ENCODE data around the gene SMIM43.
A peak's percentile ranks its signal among the peaks of the same experiment; 100 is the strongest.

SMIM43 gene

DNA sequence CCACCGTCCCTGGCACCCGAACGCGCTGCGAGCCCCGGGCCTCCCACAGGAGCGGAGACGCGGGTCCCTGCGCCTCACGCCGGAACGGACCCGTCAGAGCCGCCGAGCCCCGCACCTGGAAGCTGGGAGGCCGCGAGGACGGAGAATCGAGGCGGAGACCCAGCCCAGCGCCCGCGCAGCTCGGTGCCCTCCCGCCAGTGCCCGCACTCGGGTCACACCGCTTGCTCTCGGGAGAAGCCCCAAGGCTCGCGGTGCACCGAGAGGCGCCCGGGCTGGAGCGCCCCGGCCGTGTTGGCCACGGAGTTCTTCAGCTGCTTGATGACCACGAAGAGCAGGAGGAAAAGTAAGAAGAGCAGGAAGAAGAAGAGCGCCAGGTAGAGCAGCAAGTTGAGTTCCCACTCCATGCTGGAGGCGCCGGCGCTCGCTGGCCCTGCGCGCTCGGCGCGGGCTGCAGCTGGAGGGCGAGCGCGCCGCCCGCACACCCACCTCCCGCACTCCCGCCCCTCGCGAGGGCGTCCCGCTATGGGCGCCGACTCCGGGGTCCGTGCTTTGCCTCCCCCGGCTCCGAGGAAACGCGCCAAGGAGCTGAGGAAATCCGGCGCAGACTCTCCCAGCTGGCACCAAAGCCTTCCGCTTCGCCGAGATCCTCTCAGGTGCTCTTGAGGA is at the start of gene SMIM43:
SMIM43 (minus strand) TSS at position 463 of the 666 bp plus-strand sequence; CDS start at position 404, 59 bp downstream.
- no peak for DNase-seq (ENCODE audit: low read depth, low spot score)

DNA sequence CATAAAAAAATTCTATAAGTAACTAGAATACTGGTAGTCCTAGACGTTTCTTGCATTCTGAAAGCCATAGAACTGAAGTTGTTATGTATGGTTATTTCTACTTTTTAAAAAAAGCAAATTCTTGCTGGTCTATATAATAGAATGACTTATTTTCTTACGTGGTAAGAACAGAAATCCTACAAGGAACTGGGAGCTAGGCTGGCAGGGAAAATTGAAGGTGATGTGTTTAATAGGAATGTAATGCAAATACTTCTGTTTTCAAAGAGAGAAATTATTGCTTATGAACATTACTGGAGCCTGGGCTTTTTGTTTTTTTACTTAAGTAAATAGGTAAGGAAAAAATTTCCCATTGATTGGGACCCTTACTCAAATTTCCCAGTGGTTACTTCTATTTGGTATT is 49.8 kb upstream of the SMIM43 start:
- DNase-seq (ENCODE audit: low read depth, low spot score), result no peak

DNA sequence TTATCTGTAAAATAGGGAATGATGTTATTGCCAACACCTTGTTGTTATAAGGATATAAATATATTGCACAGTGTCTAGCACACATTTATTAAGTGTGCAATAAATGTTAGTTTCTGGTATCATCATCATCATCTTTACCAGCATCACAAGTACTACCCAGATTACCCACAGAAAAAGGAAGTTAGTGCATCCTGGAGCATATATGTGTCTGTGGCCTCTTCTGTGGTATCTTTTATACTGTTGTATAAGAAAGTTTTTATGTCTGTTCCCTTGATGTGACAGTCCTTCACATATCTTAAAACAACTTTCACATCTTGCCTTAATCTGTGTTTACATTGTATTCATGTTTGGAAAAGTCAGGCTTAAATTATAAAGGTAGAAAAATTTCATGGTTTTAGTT is 46.2 kb upstream of the SMIM43 start:
- no peak for DNase-seq (ENCODE audit: low read depth, low spot score)

DNA sequence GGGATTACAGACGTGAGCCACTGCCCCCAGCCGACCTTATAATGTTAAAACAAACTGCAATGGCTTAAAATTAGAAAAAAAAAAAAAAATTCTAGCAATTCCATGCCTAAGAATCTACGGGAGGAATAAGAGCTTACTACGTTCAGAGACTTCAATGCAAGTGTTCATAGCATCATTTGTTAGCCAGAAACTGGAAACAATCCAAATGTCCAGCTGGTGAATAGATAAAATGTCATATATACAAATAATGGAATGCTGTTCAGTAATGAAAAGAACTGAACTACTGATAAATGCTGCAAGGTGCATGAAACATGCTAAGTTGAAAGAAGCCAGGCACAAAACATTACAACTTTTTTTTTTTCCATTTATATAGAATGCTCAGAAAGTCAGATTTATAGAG is 41.4 kb upstream of the SMIM43 start:
- no peak for DNase-seq (ENCODE audit: low read depth, low spot score)

DNA sequence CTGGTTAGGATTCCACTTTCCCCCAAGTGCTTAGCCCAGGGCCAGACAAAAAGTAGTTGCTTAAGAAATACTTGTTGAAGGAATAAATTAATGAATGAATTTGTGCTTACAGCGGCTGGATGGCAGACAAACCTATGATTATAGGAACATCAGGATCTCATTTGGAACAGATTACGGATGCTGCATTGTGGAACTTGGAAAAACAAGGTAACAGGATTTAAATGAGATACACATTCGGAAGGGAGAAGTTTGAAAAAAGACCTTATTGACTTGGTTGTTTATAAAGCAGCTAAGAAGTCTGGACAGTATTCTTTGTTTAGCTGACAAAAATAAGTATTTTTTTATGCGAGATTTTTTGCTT is 36.7 kb upstream of the SMIM43 start:
- DNase-seq (ENCODE audit: low read depth, low spot score), result no peak

DNA sequence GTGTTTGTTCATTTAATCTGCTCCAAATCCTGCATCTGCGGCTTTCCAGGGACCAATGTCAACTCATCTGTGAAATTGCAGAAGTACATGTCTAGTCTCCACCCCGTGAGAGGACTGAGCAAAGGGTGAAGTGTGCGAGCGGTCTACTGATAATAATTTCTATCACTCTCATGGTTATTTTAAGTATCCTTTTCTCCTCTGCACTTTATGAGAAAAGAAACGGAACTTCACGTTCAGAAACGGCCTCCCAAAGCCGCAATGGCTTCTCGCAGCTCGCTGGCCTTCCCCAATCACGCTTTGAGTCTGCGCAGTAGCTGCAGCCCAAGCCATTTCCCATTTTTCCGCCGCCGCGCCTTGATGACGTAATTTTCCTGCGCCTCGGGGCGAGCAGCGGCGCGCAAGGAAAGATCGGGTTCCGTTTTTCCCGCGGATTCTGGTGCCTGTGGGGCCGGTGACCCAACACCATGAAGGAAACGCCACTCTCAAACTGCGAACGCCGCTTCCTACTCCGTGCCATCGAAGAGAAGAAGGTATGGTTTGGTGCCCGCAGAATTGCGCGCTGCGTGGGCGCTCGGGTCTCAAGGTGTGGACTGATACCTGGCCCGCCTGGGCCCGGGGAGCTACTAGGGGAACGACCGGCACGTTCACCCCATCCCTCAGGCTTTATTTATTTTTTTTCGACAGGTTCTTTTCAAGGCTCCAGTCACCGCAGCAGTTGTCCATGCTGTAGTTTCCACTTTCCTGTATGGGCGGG is 36.2 kb upstream of the SMIM43 start, which contains the start of gene EXOSC9:
EXOSC9 (plus strand) TSS at position 363 of the 754 bp plus-strand sequence; CDS start at position 465, 102 bp downstream.
- DNase-seq (ENCODE audit: low read depth, low spot score), result peak; percentile 88

DNA sequence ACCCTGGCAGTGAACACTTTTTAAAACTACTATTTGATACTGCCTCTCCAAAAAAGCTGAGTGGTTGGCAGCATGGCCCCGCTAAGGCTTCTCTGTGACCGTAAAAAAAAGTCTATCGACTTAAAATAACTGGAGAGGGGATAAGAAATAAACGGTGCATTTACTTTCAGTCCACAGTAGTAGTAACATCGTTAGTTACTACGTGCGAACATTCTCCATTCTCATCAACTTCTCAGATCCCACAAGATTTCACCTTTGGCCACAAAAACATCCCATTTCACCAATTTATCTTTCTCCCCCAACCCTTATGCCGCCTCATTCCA is 35.6 kb upstream of the SMIM43 start:
- no peak for DNase-seq (ENCODE audit: low read depth, low spot score)

DNA sequence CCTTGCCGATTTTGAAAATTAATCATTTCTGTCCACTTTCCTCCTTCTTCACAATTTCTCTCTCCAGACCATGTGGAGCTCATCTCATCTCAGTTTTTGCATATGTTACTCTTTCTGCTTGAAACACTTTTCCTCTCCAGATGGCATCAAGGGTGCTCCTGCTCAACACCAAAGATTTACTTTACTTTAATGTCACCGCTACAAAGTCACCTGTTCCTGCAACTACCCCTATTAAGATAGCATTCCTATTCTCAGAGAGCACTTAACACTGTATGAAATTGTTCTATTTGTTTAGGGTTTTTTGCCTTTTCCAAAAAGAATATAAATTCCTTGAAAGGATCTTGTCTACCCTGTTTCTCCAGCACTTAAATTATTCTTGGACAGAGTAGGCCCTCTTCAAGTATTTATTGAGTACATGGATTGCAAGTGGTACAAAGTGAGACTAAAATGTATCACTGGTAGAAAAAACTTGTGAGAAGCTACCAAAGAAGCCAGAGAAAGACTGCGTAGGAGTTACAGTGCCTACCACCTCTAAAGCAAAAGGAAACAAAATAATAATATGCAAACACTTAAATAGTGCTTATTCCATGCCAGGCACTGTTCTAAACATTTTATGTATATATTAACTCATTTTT is 35.0 kb upstream of the SMIM43 start:
- no peak for DNase-seq (ENCODE audit: low read depth, low spot score)

DNA sequence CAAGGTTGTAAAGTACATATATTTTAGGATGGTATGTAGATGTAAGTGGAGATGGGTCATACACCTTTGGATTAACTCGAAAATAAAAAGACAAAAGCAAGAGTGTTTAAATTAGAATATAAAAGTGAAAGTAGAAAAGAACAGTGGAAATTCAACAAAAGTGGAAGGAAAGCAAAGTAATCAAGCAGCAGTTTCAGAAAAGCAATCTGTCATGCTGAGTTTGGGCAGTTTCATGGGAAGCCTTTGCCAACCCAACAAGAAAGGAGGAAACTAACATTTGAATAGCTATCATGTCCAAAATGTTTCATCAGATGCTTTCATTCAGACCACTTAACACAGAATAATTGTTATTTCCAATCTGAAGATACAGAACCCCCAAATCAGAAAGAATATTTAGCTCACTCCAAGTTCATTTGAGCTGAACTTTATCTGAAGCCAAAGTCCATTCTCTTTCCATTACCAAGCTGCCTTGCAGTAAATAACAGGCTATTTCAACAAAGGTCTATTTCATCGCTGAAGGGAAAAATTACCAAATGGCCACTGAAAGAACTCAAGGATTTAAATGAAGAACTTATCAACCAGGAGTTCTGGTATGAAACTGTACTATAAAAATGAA is 34.4 kb upstream of the SMIM43 start:
- no peak for DNase-seq (ENCODE audit: low read depth, low spot score)

DNA sequence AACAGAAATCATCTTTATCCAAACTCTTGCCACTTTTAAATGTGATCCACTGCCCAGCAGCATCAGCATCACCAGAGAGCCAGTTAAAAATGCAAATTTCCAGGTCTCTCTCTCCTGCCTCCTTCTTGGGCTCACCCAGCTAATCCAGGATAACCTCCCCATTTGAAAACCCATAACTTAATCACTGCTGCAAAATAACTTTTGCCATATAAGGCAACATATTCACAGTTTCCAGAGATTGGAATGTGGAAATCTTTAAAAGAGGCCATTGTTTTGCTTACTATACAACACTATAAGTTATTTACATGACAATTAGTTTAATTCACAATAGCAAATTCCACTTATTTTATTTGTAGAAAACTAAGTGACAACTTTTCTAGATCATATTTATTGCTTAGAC is 31.3 kb upstream of the SMIM43 start:
- DNase-seq (ENCODE audit: low read depth, low spot score), result no peak

DNA sequence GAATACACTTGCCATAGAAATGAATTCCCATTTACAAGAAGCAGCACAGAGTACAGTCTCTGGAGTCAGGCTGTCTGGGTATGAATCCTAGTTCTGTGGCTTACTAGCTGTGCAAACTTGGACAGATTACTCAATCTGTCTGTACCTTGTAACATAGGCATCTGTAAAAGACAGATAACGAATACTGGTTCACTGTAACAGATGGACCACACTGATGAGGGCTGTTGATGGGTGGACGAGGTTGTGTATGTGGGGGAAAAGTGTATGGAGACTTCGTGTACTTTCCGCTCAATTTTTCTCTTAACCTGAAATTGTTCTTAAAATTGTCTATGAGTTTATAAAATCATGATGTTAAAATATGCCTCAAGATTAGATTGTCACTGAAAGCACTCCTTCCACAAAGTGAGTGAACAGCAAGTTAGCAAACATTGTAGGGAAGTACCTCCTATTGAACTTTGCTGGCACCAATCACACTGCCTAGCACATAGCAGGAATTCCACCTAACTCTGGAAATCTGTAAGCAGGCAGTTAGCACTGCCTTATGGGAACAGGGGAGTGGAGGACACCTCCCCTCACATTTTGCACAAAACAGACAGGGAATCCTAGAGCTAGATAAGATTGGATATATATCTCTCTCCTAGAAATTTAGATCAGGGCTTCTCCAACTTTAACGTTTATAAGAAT is 29.7 kb upstream of the SMIM43 start:
- no peak for DNase-seq (ENCODE audit: low read depth, low spot score)

DNA sequence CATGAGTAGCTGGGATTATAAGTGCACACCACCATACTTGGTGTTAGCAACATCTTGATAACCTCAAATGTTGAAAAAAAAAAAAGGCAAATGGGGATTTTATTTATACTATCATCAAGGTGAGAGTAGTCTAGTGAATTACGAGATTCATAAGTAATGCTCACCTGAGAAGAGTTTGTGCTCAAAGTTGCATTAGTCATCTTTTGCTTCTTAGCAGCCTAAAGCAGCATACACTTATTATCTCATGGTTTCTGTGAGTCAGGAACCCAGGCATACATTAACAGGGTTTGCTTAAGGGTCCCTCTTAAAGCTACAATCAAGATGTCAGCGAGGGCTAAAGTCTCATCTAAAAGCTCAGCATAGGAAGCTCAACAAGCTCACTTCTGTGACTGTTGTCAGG is 28.0 kb upstream of the SMIM43 start:
- no peak for DNase-seq (ENCODE audit: low read depth, low spot score)

DNA sequence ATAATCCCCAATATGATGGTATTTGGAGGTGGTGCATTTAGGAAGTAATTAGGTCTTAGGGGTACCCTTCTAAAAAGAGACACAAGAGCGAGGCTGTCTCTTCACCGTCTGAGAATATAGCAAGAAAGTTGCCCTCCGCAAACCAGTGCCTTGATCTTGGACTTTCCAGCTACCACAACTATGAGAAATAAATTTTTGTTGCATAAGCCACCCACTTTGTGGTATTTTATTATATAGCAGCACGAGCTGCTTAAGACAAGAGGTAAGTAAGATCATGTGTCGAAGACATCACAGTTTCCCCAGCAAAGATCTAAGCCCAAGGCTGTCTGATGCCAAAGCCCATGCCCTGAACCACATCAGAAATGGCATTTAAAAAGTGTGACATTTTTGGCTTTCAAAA is 26.5 kb upstream of the SMIM43 start:
- no peak for DNase-seq (ENCODE audit: low read depth, low spot score)

DNA sequence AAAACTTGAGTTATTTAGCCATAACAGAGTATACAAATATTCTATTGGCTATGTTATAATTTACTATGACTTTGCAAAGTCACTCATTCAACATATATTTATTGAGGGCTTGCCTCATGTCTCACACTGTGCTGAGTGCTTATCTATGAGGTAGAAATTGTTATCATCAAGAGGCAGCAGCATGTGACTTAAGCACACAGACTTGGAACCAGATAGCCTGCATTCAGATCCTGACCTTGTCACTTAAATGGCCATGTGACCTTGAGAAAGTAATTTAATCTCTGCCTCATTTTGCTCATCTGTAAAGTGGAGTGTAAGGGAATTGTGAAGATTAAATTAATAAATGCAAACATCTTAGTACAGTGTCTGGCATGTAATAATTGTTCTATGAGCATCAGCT is 26.0 kb upstream of the SMIM43 start:
- DNase-seq (ENCODE audit: low read depth, low spot score), result no peak

DNA sequence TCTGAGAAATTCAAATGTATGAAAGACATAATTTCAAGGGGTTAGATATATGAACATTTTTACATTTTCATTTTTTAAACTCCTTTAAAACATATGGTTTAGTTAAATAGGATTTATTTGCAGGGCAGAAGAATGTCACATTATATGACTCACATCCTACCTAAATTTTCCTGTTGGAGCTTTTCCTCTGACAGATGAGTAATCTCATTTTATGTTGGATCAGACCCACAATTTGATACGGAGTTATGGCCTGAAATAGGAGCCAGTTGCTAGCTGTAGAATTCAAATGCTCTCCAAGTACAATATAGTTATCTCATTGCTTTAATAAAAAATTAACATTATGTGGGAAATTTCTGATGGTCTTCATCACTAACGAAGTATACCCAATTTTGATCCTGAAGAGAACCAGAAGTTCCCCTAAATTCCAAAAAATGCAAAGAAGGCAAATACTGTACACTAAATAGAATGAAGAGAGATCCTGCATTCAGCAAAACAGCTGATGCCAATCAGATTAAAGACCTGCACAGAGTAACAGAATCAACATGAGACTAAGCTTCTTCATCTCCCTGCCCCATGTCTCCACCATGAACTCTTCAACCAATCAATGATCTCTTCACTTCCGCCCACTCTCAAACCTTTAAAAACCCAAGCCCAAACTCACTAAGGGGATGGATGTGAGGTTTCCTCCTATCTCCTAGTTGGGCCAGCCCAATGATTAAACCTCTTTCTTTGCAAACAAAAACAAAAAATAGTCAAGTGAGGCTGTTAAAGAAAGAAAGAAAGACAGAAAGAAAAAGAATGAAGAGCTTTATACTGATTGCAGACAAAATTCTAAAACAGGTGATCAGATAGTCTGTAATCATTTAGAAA is 25.2 kb upstream of the SMIM43 start:
- DNase-seq (ENCODE audit: low read depth, low spot score), result peak; percentile 20

DNA sequence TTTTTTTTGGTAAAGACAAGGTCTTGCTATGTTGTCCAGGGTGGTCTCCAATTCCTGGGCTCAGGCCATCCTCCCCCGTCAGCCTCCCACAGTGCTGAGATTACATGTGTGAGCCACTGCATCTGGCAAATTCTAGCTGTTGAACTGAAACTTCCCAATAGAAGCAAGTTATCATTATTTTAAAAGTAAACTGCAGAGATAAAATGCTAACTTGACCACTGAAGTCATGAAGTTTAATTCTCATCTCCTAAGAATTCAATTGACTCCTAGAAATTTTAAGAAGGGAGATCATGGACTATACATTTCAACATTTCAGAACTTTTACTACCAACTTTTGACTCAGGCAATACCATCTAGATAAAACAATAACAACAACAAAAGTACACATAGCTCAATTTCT is 24.5 kb upstream of the SMIM43 start:
- DNase-seq (ENCODE audit: low read depth, low spot score), result no peak

DNA sequence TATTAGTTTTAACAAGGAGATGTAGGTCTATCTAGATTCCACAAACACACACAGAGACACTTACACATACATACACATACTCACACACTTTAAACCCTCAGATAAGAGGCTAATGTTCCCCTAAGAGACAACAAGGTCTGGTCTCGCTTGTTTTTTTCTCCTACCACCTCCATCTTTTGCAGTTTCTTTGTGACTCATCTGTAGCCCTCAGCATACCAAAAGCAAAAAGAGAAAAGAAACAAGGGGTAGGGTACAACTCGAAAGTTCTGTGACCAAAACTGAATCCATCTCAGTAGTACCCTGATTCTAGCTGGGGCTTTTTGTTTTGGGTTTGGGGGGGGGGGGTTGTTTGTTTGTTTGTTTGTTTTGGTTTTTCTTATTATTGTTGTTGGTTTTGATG is 23.9 kb upstream of the SMIM43 start:
- no peak for DNase-seq (ENCODE audit: low read depth, low spot score)

DNA sequence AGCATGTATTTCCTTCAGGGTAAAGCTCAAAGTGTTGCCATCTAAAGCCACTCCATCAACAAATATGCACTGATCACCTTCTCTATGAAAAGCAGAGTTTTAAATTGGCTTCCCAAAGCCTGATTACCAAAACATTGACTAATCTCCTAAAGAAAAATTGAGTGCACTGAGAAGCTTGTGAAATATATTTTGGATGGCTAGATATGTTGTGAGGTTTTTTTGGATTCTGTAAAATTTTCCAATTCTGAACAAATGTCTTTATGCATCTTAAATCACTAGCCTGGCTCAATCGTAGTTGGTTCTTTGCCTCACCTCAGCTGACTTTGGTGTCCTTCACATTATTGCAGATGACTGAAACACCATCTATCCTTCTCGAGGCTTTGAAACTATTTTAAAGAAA is 21.3 kb upstream of the SMIM43 start:
- DNase-seq (ENCODE audit: low read depth, low spot score), result no peak

DNA sequence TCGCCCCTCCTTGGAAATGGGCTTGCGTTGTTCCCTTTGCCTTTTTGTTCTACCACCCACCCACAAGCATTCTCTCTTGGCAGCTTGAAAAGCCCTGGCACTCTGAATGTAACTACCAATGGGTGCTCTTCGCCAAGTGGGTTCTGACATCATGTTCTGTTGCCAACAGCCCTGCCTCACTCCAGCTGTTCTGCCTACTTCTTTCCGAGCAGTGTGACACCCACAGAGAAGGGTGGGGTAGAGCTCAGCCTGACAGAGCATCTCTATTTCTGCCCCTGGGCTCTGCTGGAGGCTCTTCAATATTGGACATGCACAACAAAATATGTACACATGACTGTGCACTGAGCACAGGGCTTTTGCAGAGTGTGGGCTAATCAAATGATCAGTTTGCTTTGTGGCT is 20.5 kb upstream of the SMIM43 start:
- no peak for DNase-seq (ENCODE audit: low read depth, low spot score)

DNA sequence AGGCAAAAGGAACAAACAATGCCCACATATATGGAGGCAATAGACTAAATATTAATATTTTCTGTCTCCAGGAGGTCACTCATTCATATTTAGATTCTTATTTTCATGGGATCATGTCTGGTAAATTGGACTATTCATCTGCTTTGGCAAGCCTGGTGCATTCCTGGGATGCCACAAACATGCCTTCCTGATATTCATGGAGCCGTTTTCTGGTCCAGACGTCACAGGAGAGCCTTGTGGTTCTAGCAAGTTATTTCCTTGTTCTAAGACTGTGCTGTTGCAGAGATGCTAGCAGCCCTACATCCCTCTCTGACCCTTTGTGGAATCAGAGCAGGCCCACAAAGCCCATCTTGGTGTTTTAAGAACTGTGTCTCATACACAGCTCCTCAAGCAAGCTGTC is 20.0 kb upstream of the SMIM43 start:
- peak; percentile 57 for DNase-seq (ENCODE audit: low read depth, low spot score)

DNA sequence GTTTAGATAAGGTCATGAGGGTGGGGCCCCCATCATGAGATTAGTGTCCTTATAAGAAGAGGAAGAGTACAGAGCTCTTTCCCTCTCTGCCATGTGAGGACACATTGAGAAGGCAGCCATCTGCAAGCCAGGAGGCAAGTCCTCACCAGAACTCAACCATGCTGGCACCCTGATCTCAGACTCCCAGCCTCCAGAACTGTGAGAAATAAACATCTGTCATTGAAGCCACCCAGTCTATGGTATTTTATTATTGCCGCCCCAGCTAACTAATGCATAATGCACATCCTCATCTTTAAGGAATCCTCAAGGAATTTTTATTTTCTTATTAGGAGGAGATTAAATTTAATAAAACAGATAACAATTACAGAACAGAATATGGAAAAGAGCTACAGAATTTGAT is 19.4 kb upstream of the SMIM43 start:
- no peak for DNase-seq (ENCODE audit: low read depth, low spot score)

Data from smooth muscle cell of the brain vasculature (primary cell).